ENCODE data around the gene VAMP2.

The VAMP2 gene

GRCh38 chr17:8209907-8210760 lies 47.4 kb upstream of the VAMP2 start, which contains the start of gene AURKB:
TSS of gene AURKB (minus strand) at chr17:8210575. CDS start at chr17:8210224, 351 bp downstream.
- no peaks in the 10 kb centered on the region for H3K9me3 ChIP-seq (ENCODE audit: control insufficient read depth, insufficient read depth, low read depth, low read length)
- peaks cover 33 to 42% of the 10 kb centered on the region in 2 experiments for H3K36me3 ChIP-seq (ENCODE audit: control insufficient read depth in 2 of 2, insufficient read depth in 1 of 2, low read length in 2 of 2)
- ChIA-PET POLR2A (interaction anchor here (0.5 to 16.4 kb wide), 30 partner anchors 10 to 359 kb away, joined by 3 to 394 read pairs (median 6); partner anchors contain the start of genes BORCS6, CTC1, HES7 and KRABD2), CTCF (interaction anchor here (0.6 to 2.2 kb wide), 12 partner anchors 9 to 307 kb away, joined by 3 to 10 read pairs (median 4); partner anchors contain the start of gene CTC1)
- H3K27ac ChIP-seq (ENCODE audit: extremely low read depth, low read depth, low read length): peak within 1 kb of the TSS; percentile 91
- peak within 1 kb of the TSS; percentile 76 for H3K4me3 ChIP-seq (ENCODE audit: low read depth, low read length)
- peaks cover 8% of the 10 kb centered on the region for H3K4me1 ChIP-seq (ENCODE audit: control insufficient read depth, insufficient read depth, low read length)
- no peak for TF ChIP-seq ZNF416 (tag by site-specific recombination; IDR thresholded peaks at IDR 0.05)
- TF ChIP-seq ZNF843 (tag by site-specific recombination; IDR thresholded peaks at IDR 0.05): peak; percentile 67
- peak; percentile 92 for TF ChIP-seq KLF16 (tag by site-specific recombination; IDR thresholded peaks at IDR 0.05)
- peak; percentile 65 for TF ChIP-seq ZBTB48 (tag by site-specific recombination; IDR thresholded peaks at IDR 0.05)
- no peak for TF ChIP-seq ZNF274 (IDR thresholded peaks at IDR 0.05; ENCODE audit: low read length)
- no peak for TF ChIP-seq ZNF274 (tag by site-specific recombination; IDR thresholded peaks at IDR 0.05; ENCODE audit: borderline replicate concordance)
- 0 out of 2 replicates have a peak, but pooled peaks have one; percentile 13 for TF ChIP-seq ZNF146 (tag by site-specific recombination; IDR thresholded peaks at IDR 0.05)
- TF ChIP-seq ZNF311 (tag by site-specific recombination; IDR thresholded peaks at IDR 0.05; ENCODE audit: borderline replicate concordance): no peak
- TF ChIP-seq ZNF580 (tag by site-specific recombination; IDR thresholded peaks at IDR 0.05): peak; percentile 70; the same call in 1 of the 2 replicates
- TF ChIP-seq, protein P1, sequence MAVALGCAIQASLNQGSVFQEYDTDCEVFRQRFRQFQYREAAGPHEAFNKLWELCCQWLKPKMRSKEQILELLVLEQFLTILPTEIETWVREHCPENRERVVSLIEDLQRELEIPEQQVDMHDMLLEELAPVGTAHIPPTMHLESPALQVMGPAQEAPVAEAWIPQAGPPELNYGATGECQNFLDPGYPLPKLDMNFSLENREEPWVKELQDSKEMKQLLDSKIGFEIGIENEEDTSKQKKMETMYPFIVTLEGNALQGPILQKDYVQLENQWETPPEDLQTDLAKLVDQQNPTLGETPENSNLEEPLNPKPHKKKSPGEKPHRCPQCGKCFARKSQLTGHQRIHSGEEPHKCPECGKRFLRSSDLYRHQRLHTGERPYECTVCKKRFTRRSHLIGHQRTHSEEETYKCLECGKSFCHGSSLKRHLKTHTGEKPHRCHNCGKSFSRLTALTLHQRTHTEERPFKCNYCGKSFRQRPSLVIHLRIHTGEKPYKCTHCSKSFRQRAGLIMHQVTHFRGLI (tag by site-specific recombination; IDR thresholded peaks at IDR 0.05): peak; percentile 59
- TF ChIP-seq ZNF501 (tag by site-specific recombination; IDR thresholded peaks at IDR 0.05): peak; percentile 91
- TF ChIP-seq ZNF354C (tag by site-specific recombination; IDR thresholded peaks at IDR 0.05; ENCODE audit: borderline replicate concordance, low read depth): no peak
- no peak for TF ChIP-seq ZBTB1 (tag by site-specific recombination; IDR thresholded peaks at IDR 0.05)
- no peak for TF ChIP-seq ZNF292 (tag by site-specific recombination; IDR thresholded peaks at IDR 0.05; ENCODE audit: borderline replicate concordance, low read depth)
- TF ChIP-seq ZNF175 (tag by site-specific recombination; IDR thresholded peaks at IDR 0.05): no peak
- TF ChIP-seq ZNF132 (tag by site-specific recombination; IDR thresholded peaks at IDR 0.05; ENCODE audit: borderline replicate concordance): no peak
- TF ChIP-seq ZNF488 (tag by site-specific recombination; IDR thresholded peaks at IDR 0.05): no peak
- TF ChIP-seq ZIC2 (tag by site-specific recombination; IDR thresholded peaks at IDR 0.05): peak; percentile 26; the same call in 1 of the 2 replicates
- no peak for TF ChIP-seq ZNF133 (tag by site-specific recombination; IDR thresholded peaks at IDR 0.05)
- peak; percentile 74 for TF ChIP-seq ZNF600 (tag by site-specific recombination; IDR thresholded peaks at IDR 0.05)
- peak; percentile 65 for TF ChIP-seq GLIS1 (tag by site-specific recombination; IDR thresholded peaks at IDR 0.05)
- 0 out of 2 replicates have a peak, but pooled peaks have one; percentile 46 for TF ChIP-seq ZNF184 (tag by site-specific recombination; IDR thresholded peaks at IDR 0.05)
- TF ChIP-seq ZNF555 (tag by site-specific recombination; conservative IDR thresholded peaks at IDR 0.05): no peak
- TF ChIP-seq SCRT1 (tag by site-specific recombination; IDR thresholded peaks at IDR 0.05; ENCODE audit: borderline replicate concordance): no peak
- TF ChIP-seq, protein P2, sequence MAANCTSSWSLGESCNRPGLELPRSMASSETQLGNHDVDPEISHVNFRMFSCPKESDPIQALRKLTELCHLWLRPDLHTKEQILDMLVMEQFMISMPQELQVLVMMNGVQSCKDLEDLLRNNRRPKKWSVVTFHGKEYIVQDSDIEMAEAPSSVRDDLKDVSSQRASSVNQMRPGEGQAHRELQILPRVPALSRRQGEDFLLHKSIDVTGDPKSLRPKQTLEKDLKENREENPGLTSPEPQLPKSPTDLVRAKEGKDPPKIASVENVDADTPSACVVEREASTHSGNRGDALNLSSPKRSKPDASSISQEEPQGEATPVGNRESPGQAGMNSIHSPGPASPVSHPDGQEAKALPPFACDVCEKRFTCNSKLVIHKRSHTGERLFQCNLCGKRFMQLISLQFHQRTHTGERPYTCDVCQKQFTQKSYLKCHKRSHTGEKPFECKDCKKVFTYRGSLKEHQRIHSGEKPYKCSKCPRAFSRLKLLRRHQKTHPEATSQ (tag by site-specific recombination; IDR thresholded peaks at IDR 0.05): peak; percentile 65
- peak; percentile 81 for TF ChIP-seq SP2 (tag by site-specific recombination; IDR thresholded peaks at IDR 0.05)
- TF ChIP-seq GFI1B (tag by site-specific recombination; IDR thresholded peaks at IDR 0.05): peak; percentile 48; the same call in 1 of the 2 replicates
- no peak for TF ChIP-seq ZNF37A (tag by site-specific recombination; IDR thresholded peaks at IDR 0.05)
- no peak for TF ChIP-seq ZNF214 (tag by site-specific recombination; IDR thresholded peaks at IDR 0.05; ENCODE audit: borderline replicate concordance)
- no peak for TF ChIP-seq ZNF473 (tag by site-specific recombination; IDR thresholded peaks at IDR 0.05)
- 0 out of 2 replicates have a peak, but pooled peaks have one; percentile 29 for TF ChIP-seq ZNF785 (tag by site-specific recombination; IDR thresholded peaks at IDR 0.05)
- peak; percentile 67; the same call in 1 of the 2 replicates for TF ChIP-seq ZBTB21 (tag by site-specific recombination; IDR thresholded peaks at IDR 0.05)
- TF ChIP-seq ZNF513 (tag by site-specific recombination; IDR thresholded peaks at IDR 0.05): no peak

Data from HEK293 (cell line).